PC-3 (cell line): ENCODE results near the gene TMEM44. TPM values are rescaled to one million over a fixed set of nuclear protein-coding genes. Genes with fewer than 3 reads are reported as not detected.

ENCODE experiments used
- ATAC-seq: fragments of 200-7000 bp; cut with Tn5 transposase; 2 replicates; pipeline ENCODE4 v1.9.1; 2020; ENCODE audit warnings: mild to moderate bottlenecking, moderate library complexity
- BruUV-seq: library from RNA; stranded (reverse); fragments of 400-500 nt; replicated peaks from 2 replicates; lab custom pipeline; 2021; lab: Mats Ljungman, UMichigan
- CTCF ChIA-PET: fragments of 300-600 bp; sonication (Branson Sonifier 250); formaldehyde crosslinking; loops from one replicate; lab custom pipeline; 2022; ENCODE audit warnings: antibody characterized with exemption; lab: Charles Lee
- POLR2A ChIA-PET: fragments of 300-600 bp; sonication (Branson Sonifier 250); formaldehyde crosslinking; loops from one replicate; lab custom pipeline; 2022; ENCODE audit warnings: antibody characterized with exemption; ENCODE audit not compliant: unreplicated experiment; lab: Charles Lee
- DNase-seq: peaks from one replicate; pipeline ENCODE4 v3.0.0-alpha.2; 2015
- H2AFZ ChIP-seq: fragments of 300-600 bp; sonication (generic); 2 replicates; pipeline ENCODE4 v1.6.0; 2016; ENCODE audit warnings: antibody characterized with exemption, low read length
- H3F3A ChIP-seq: fragments of 300-600 bp; sonication (generic); one replicate; pipeline ENCODE4 v1.6.0; 2017; ENCODE audit warnings: antibody characterized with exemption, low read length, control low read depth, mild to moderate bottlenecking; ENCODE audit not compliant: unreplicated experiment
- H3K27ac ChIP-seq: fragments of 300-600 bp; sonication (generic); 2 replicates; pipeline ENCODE4 v1.5.1; 2016; ENCODE audit warnings: mild to moderate bottlenecking, low read length
- H3K27me3 ChIP-seq: fragments of 300-600 bp; sonication (generic); 2 replicates; pipeline ENCODE4 v1.6.1; 2016; ENCODE audit warnings: low read length, mixed read lengths
- H3K36me3 ChIP-seq: fragments of 300-600 bp; sonication (generic); 2 replicates; pipeline ENCODE4 v1.6.1; 2016; ENCODE audit warnings: low read depth, mixed run types, low read length, mixed read lengths
- H3K4me1 ChIP-seq: fragments of 300-600 bp; sonication (generic); 2 replicates; pipeline ENCODE4 v1.5.1; 2016; ENCODE audit warnings: low read length; ENCODE audit not compliant: insufficient read depth
- H3K4me2 ChIP-seq: fragments of 300-600 bp; sonication (generic); 2 replicates; pipeline ENCODE4 v1.6.0; 2016; ENCODE audit warnings: low read length
- H3K4me3 ChIP-seq: fragments of 300-600 bp; sonication (generic); 2 replicates; pipeline ENCODE4 v1.5.1; 2016; ENCODE audit warnings: mild to moderate bottlenecking, low read length, mixed read lengths
- H3K79me2 ChIP-seq: fragments of 300-600 bp; sonication (generic); 2 replicates; pipeline ENCODE4 v1.6.1; 2017; ENCODE audit warnings: low read length, mixed read lengths
- H3K9ac ChIP-seq: fragments of 300-600 bp; sonication (generic); 2 replicates; pipeline ENCODE4 v1.6.0; 2016; ENCODE audit warnings: mild to moderate bottlenecking, low read length
- H3K9me2 ChIP-seq: fragments of 300-600 bp; sonication (generic); replicated peaks from 2 replicates; pipeline ENCODE4 v1.6.1; 2016; ENCODE audit warnings: mixed run types, low read length, mixed read lengths
- H3K9me3 ChIP-seq: fragments of 300-600 bp; sonication (generic); 2 replicates; pipeline ENCODE4 v1.6.1; 2016; ENCODE audit warnings: low read length, mixed read lengths
- H4K20me1 ChIP-seq: fragments of 300-600 bp; sonication (generic); 2 replicates; pipeline ENCODE4 v1.6.1; 2016; ENCODE audit warnings: low read length, mixed read lengths
- EZH2 ChIP-seq: fragments of 300-600 bp; sonication (generic); IDR thresholded peaks from one replicate; pipeline ENCODE4 v1.6.1; 2017; ENCODE audit warnings: antibody characterized with exemption, mild to moderate bottlenecking, low read length; ENCODE audit not compliant: unreplicated experiment
- EZH2phosphoT487 ChIP-seq: fragments of 300-600 bp; sonication (generic); IDR thresholded peaks from 2 replicates; pipeline ENCODE4 v1.6.1; 2018; ENCODE audit warnings: mild to moderate bottlenecking, antibody characterized with exemption, low read length, borderline replicate concordance
- intact Hi-C: fragments of 100-400 bp; cut with micrococcal nuclease; formaldehyde crosslinking; loops from 2 replicates; pipeline ENCODE4 v1.9.0; 2023
- total RNA-seq: library from RNA; depleted of rRNA; stranded (reverse); fragments of >200 nt; gene quantifications from 2 replicates; pipeline ENCODE4 v1.2.3, GENCODE V29; 2014
- TF ChIP-seq, protein P1 (sequence below): fragments of 300-600 bp; sonication (generic); conservative IDR thresholded peaks from 2 replicates; pipeline ENCODE4 v1.5.1; 2017; ENCODE audit warnings: antibody characterized with exemption, low read depth, mild to moderate bottlenecking, low read length

The TMEM44 gene
- total RNA-seq, 1 experiment from 2014 or later = 16.6 TPM

GRCh38 chr3:194624956-194625355 lies 8.3 kb downstream of the TMEM44 start:
- TF ChIP-seq, protein P1, sequence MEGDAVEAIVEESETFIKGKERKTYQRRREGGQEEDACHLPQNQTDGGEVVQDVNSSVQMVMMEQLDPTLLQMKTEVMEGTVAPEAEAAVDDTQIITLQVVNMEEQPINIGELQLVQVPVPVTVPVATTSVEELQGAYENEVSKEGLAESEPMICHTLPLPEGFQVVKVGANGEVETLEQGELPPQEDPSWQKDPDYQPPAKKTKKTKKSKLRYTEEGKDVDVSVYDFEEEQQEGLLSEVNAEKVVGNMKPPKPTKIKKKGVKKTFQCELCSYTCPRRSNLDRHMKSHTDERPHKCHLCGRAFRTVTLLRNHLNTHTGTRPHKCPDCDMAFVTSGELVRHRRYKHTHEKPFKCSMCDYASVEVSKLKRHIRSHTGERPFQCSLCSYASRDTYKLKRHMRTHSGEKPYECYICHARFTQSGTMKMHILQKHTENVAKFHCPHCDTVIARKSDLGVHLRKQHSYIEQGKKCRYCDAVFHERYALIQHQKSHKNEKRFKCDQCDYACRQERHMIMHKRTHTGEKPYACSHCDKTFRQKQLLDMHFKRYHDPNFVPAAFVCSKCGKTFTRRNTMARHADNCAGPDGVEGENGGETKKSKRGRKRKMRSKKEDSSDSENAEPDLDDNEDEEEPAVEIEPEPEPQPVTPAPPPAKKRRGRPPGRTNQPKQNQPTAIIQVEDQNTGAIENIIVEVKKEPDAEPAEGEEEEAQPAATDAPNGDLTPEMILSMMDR = no peak
- TF ChIP-seq EZH2 (no peak), EZH2phosphoT487 (no peak)
- no peaks in the 10 kb centered on the region for H3K9me3 ChIP-seq
- no peaks in the 10 kb centered on the region for H3K79me2 ChIP-seq
- H3K9me2 ChIP-seq = no peaks in the 10 kb centered on the region
- no peaks in the 10 kb centered on the region for H3K4me1 ChIP-seq
- no peak for ATAC-seq
- DNase-seq = no peak
- no peak overlapping the region for H3K9ac ChIP-seq
- intact Hi-C loops = no loop called here
- ChIA-PET POLR2A (no interaction called here), CTCF (no interaction called here)
- no peak overlapping the region for H2AFZ ChIP-seq
- H3K4me2 ChIP-seq = no peak overlapping the region
- no peak overlapping the region for H3K4me3 ChIP-seq
- 0 out of 2 replicates have a peak, but pooled peaks cover 12% of the 10 kb centered on the region for H3K36me3 ChIP-seq
- no peaks in the 10 kb centered on the region for H3F3A ChIP-seq
- no peaks in the 10 kb centered on the region for H4K20me1 ChIP-seq
- H3K27me3 ChIP-seq = no peaks in the 10 kb centered on the region
- H3K27ac ChIP-seq = no peak overlapping the region
- no TSS peak for BruUV-seq

GRCh38 chr3:194623449-194624290 lies 9.5 kb downstream of the TMEM44 start:
- H3K9ac ChIP-seq = no peak overlapping the region
- BruUV-seq = no TSS peak
- H3K9me2 ChIP-seq = no peaks in the 10 kb centered on the region
- H3K4me3 ChIP-seq = no peak overlapping the region
- H3K9me3 ChIP-seq = no peaks in the 10 kb centered on the region
- H3F3A ChIP-seq = no peaks in the 10 kb centered on the region
- TF ChIP-seq, protein P1 = no peak
- no peak for TF ChIP-seq EZH2phosphoT487
- TF ChIP-seq EZH2 = no peak
- H3K79me2 ChIP-seq = no peaks in the 10 kb centered on the region
- intact Hi-C loops = no loop called here
- H3K27me3 ChIP-seq = no peaks in the 10 kb centered on the region
- no peaks in the 10 kb centered on the region for H3K4me1 ChIP-seq
- POLR2A ChIA-PET = no interaction called here
- CTCF ChIA-PET = no interaction called here
- H4K20me1 ChIP-seq = no peaks in the 10 kb centered on the region
- DNase-seq = no peak
- 0 out of 2 replicates have a peak, but pooled peaks cover 8% of the 10 kb centered on the region for H3K36me3 ChIP-seq
- no peak overlapping the region for H2AFZ ChIP-seq
- no peak overlapping the region for H3K4me2 ChIP-seq
- no peak for ATAC-seq
- H3K27ac ChIP-seq = no peak overlapping the region

DNA sequence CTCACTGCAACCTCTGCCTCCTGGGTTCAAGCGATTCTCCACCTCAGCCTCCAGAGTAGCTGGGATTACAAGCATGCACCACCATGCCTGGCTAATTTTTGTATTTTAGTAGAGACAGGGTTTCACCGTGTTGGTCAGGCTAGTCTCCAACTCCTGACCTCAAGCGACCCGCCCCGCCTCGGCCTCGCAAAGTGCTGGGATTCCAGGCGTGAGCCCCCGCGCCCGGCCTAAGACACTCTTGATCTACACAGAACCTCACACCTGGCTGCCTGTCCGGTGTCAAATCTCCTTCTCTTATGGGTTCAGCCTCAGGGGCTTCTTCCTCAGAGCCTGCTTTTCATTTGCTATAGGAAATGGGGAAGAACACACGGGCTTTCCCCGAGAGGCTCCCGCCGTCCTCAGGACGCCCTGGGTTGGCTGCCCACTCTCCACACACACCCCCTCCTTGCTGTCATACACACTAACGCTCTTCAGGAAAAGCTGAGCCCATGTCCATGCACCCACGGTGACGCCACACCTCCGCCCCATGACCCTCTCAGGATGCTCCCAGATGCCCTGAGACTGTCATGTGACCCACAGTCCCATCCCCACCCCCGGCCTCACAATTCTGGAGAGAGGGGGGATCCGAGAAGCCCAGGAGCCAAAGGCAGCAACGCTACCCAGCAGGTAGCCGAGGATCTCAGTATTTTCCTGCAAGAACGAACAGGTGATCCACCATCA lies 10.4 kb downstream of the TMEM44 start:
- no peak for DNase-seq
- no peak overlapping the region for H3K9ac ChIP-seq
- intact Hi-C loops = no loop called here
- no peak overlapping the region for H3K27ac ChIP-seq
- ATAC-seq = no peak
- no peaks in the 10 kb centered on the region for H3F3A ChIP-seq
- H3K4me1 ChIP-seq = no peaks in the 10 kb centered on the region
- TF ChIP-seq EZH2phosphoT487 (no peak), EZH2 (no peak)
- TF ChIP-seq, protein P1 = no peak
- CTCF ChIA-PET = no interaction called here
- H3K36me3 ChIP-seq = 0 out of 2 replicates have a peak, but pooled peaks cover 8% of the 10 kb centered on the region
- BruUV-seq = no TSS peak
- no peaks in the 10 kb centered on the region for H4K20me1 ChIP-seq
- H3K79me2 ChIP-seq = no peaks in the 10 kb centered on the region
- no peaks in the 10 kb centered on the region for H3K9me2 ChIP-seq
- POLR2A ChIA-PET = no interaction called here
- no peak overlapping the region for H2AFZ ChIP-seq
- no peak overlapping the region for H3K4me3 ChIP-seq
- no peaks in the 10 kb centered on the region for H3K9me3 ChIP-seq
- H3K4me2 ChIP-seq = no peak overlapping the region
- no peaks in the 10 kb centered on the region for H3K27me3 ChIP-seq
